Measurements from ENCODE around the gene ATXN10.
A peak's percentile ranks its signal among the peaks of the same experiment; 100 is the strongest.

The ATXN10 gene

GRCh38 chr22:45645526-45646414 is 25.9 kb upstream of the ATXN10 start:
- no peak for TF ChIP-seq GABPA (IDR thresholded peaks at IDR 0.05; ENCODE audit: low read depth)
- TF ChIP-seq SPI1 (IDR thresholded peaks at IDR 0.05; ENCODE audit: borderline replicate concordance, low read depth), result no peak
- peak; percentile 13 for TF ChIP-seq REST (IDR thresholded peaks at IDR 0.05; ENCODE audit: insufficient replicate concordance, low read depth)
- TF ChIP-seq CTCF (IDR thresholded peaks at IDR 0.05; ENCODE audit: insufficient read depth, low read length), result peak; percentile 85
- H3K4me3 ChIP-seq (replicated peaks; ENCODE audit: insufficient read depth, low read length), result peak overlapping the region; percentile 10; the same call in 1 of the 2 replicates
- H3K27ac ChIP-seq (replicated peaks), result peak overlapping the region; percentile 52
- DNase-seq (ENCODE audit: low read depth in 1 of 2, low spot score in 1 of 2), result peak; percentile 41 to 71
- no peaks in the 10 kb centered on the region for H3K27me3 ChIP-seq (ENCODE audit: insufficient read depth, poor library complexity, severe bottlenecking)

- no peak overlapping the region for H3K4me3 ChIP-seq (replicated peaks; ENCODE audit: insufficient read depth, low read length)
- no peak overlapping the region for H3K27ac ChIP-seq (replicated peaks)
- DNase-seq (ENCODE audit: low read depth in 1 of 2, low spot score in 1 of 2), result no peak
- no peak for TF ChIP-seq GABPA (IDR thresholded peaks at IDR 0.05; ENCODE audit: low read depth)
- TF ChIP-seq SPI1 (IDR thresholded peaks at IDR 0.05; ENCODE audit: borderline replicate concordance, low read depth), result no peak
- no peak for TF ChIP-seq REST (IDR thresholded peaks at IDR 0.05; ENCODE audit: insufficient replicate concordance, low read depth)
- no peak for TF ChIP-seq POLR2AphosphoS5 (IDR thresholded peaks at IDR 0.05; ENCODE audit: low read depth)
- TF ChIP-seq CTCF (IDR thresholded peaks at IDR 0.05; ENCODE audit: insufficient read depth, low read length), result no peak
- H3K27me3 ChIP-seq (ENCODE audit: insufficient read depth, poor library complexity, severe bottlenecking), result no peaks in the 10 kb centered on the region
Observed at GRCh38 chr22:45647532-45648225, 24.0 kb upstream of the ATXN10 start.

- TF ChIP-seq CTCF (IDR thresholded peaks at IDR 0.05; ENCODE audit: insufficient read depth, low read length) (no peak), SPI1 (IDR thresholded peaks at IDR 0.05; ENCODE audit: borderline replicate concordance, low read depth) (no peak), REST (IDR thresholded peaks at IDR 0.05; ENCODE audit: insufficient replicate concordance, low read depth) (no peak), POLR2AphosphoS5 (IDR thresholded peaks at IDR 0.05; ENCODE audit: low read depth) (no peak), GABPA (IDR thresholded peaks at IDR 0.05; ENCODE audit: low read depth) (no peak)
- no peak overlapping the region for H3K27ac ChIP-seq (replicated peaks)
- no peak for DNase-seq (ENCODE audit: low read depth in 1 of 2, low spot score in 1 of 2)
- no peaks in the 10 kb centered on the region for H3K27me3 ChIP-seq (ENCODE audit: insufficient read depth, poor library complexity, severe bottlenecking)
- H3K4me3 ChIP-seq (replicated peaks; ENCODE audit: insufficient read depth, low read length), result no peak overlapping the region
Observed at GRCh38 chr22:45648301-45649117, 23.1 kb upstream of the ATXN10 start.

Data from HL-60 (cell line).